Epithelial cell of alveolus of lung (primary cell): ENCODE results near the gene SLC13A3. TPM values are rescaled to one million over a fixed set of nuclear protein-coding genes. Genes with fewer than 3 reads are reported as not detected.

ENCODE experiments used
- total RNA-seq: library from RNA; depleted of rRNA; stranded (reverse); fragments of >200 nt; gene quantifications from 2 replicates; pipeline ENCODE4 v1.2.1, GENCODE V29; 2015

Gene SLC13A3
- 3.1 and 8.2 TPM in 2 replicates for total RNA-seq

GRCh38 chr20:46651091-46651962, at the start of gene SLC13A3:
Gene SLC13A3, minus strand, starts transcription at chr20:46651459. Its CDS starts 38 bp downstream, at chr20:46651421.

GRCh38 chr20:46689082-46689753, 38.0 kb upstream of the SLC13A3 start, which contains the start of gene TP53RK:
Gene TP53RK, minus strand, starts transcription at chr20:46689444. Its CDS starts 30 bp downstream, at chr20:46689414.

GRCh38 chr20:46550461-46550860, 100.8 kb downstream of the SLC13A3 start, which contains the start of gene OCSTAMP:
Gene OCSTAMP, minus strand, starts transcription at chr20:46550654. Its CDS starts 94 bp downstream, at chr20:46550560.

DNA sequence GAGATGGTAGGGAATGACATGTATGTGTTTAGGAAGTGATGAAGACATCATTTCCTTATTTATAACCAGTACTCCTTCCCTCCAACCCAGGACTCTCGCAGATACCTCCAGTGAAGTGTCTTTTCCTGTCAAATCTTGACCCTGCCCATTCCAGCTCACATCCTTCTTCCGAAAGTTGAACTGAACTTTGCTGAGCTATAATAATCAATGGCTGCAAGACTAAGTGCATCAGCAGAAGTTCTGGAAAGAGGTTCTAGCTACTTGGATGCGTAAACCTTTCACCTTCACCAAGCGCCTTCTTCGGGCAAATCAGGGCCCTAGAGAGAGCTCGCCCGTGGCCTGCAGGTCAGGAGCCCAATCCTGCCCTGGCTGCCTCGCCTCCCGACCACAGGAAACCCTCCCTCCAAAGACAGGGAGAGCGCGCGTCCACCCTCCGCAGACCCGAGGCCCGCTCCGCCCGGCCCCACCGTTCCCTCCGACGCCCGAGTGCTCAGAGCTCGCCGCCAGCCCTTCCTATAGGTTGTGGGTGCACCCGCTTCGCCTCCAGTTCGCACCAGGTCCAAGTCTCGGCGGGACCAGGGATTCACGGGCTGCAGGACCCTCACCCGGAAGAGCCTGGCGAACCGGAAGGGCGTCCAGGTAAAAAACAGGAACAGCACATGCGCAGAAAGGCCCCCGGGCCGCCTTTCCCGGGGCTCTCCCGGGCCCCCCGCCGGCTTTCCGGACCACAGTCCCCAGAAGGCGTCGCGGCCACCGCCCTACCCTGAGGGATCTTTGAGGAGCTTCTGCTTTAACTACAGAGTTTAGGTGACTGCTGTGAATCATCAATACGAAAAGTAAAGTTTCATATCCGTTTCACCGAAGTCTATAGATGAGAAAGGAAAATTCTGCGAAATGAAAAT, 138.1 kb downstream of the SLC13A3 start, which contains the start of gene ZNF334:
TSS of gene ZNF334 (minus strand) at position 617 of the 902 bp plus-strand sequence. CDS start 1,457 bp downstream, outside the sequence.

Other genes with a start within 250 kb of the SLC13A3 start
- 38.4 and 42.2 TPM in 2 replicates for gene ELMO2, start 244.8 kb downstream of the SLC13A3 start, total RNA-seq
- gene ZNF334, start 137.9 kb downstream of the SLC13A3 start, total RNA-seq: 1.8 and 4.6 TPM in 2 replicates
- not detected in 2 replicates for gene OCSTAMP, start 100.8 kb downstream of the SLC13A3 start, total RNA-seq
- gene TP53RK, start 38.0 kb upstream of the SLC13A3 start, total RNA-seq: 18.4 and 20.3 TPM in 2 replicates
- 43.3 and 48.8 TPM in 2 replicates for gene SLC2A10, start 58.2 kb upstream of the SLC13A3 start, total RNA-seq
- 0.24 and 1.2 TPM in 2 replicates for gene EYA2, start 243.4 kb upstream of the SLC13A3 start, total RNA-seq